ENCODE data around the gene TMEM187.

GRCh38 chrX:153931151-153931550, 41.4 kb upstream of the TMEM187 start:
- TF ChIP-seq, protein P1, sequence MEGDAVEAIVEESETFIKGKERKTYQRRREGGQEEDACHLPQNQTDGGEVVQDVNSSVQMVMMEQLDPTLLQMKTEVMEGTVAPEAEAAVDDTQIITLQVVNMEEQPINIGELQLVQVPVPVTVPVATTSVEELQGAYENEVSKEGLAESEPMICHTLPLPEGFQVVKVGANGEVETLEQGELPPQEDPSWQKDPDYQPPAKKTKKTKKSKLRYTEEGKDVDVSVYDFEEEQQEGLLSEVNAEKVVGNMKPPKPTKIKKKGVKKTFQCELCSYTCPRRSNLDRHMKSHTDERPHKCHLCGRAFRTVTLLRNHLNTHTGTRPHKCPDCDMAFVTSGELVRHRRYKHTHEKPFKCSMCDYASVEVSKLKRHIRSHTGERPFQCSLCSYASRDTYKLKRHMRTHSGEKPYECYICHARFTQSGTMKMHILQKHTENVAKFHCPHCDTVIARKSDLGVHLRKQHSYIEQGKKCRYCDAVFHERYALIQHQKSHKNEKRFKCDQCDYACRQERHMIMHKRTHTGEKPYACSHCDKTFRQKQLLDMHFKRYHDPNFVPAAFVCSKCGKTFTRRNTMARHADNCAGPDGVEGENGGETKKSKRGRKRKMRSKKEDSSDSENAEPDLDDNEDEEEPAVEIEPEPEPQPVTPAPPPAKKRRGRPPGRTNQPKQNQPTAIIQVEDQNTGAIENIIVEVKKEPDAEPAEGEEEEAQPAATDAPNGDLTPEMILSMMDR (conservative IDR thresholded peaks at IDR 0.05): no peak
- TF ChIP-seq ZFX (IDR thresholded peaks at IDR 0.05): no peak
